GM12878 (cell line): ENCODE measurements around the gene WNK2. TPM values are rescaled to one million over a fixed set of nuclear protein-coding genes. Genes with fewer than 3 reads are reported as not detected.

Source experiments
- BACH1 ChIP-seq: fragments of 450-650 bp; IDR thresholded peaks from 2 replicates; pipeline ENCODE4 v1.6.1; 2017; ENCODE audit warnings: mild to moderate bottlenecking, borderline replicate concordance
- FOXK2 ChIP-seq: fragments of 450-650 bp; IDR thresholded peaks from 2 replicates; pipeline ENCODE4 v1.6.1; 2017; ENCODE audit warnings: mild to moderate bottlenecking, moderate library complexity
- GATAD2B ChIP-seq: fragments of 450-650 bp; conservative IDR thresholded peaks from 2 replicates; pipeline ENCODE4 v1.6.1; 2017; ENCODE audit warnings: low read depth, mild to moderate bottlenecking, moderate library complexity
- MTA2 ChIP-seq: fragments of 450-650 bp; IDR thresholded peaks from 2 replicates; pipeline ENCODE4 v1.6.1; 2016; ENCODE audit warnings: low read depth, mild to moderate bottlenecking, moderate library complexity
- MYC ChIP-seq: IDR thresholded peaks from 2 replicates; pipeline ENCODE4 v1.6.1; 2011; ENCODE audit warnings: mild to moderate bottlenecking, low read length, moderate library complexity, inconsistent platforms; ENCODE audit not compliant: insufficient read depth, insufficient replicate concordance, insufficient read length, severe bottlenecking
- POU2F2 ChIP-seq: IDR thresholded peaks from 3 replicates; pipeline ENCODE4 v1.6.1; 2011; ENCODE audit warnings: low read depth, mild to moderate bottlenecking, low read length, borderline replicate concordance
- SIN3A ChIP-seq: IDR thresholded peaks from 2 replicates; pipeline ENCODE4 v1.6.1; 2012; ENCODE audit warnings: low read depth, low read length, improper control_type of control experiment
- ZNF274 ChIP-seq: IDR thresholded peaks from one replicate; pipeline ENCODE4 v1.8.0; 2011; ENCODE audit not compliant: insufficient read length, insufficient read depth
- polyA plus RNA-seq, 11 experiments: library from polyadenylated mRNA; depleted of rRNA in 4 of 11; unstranded in 6 of 11; stranded (reverse) in 5 of 11; fragments of >200 nt; fragmentation: Nextera tagmentation in 4 of 11; fragmentation: Illumina TruSeq in 1 of 11; extraction: Ambion mirVana in 4 of 11; extraction: Trizol in 1 of 11; gene quantifications; 1 replicate in 1 of 11; 2 replicates in 10 of 11; pipeline versions ENCODE4 v1.2.1 to v1.2.3, GENCODE V29; 2011 to 2016; ENCODE audit warnings: inconsistent platforms in 2 of 11, missing spikeins in 2 of 11, low read depth in 1 of 11
- total RNA-seq, 4 experiments: library from RNA; depleted of rRNA in 3 of 4; stranded (reverse); fragments of >200 nt in 3 of 4; fragmentation: Illumina TruSeq in 1 of 4; extraction: Trizol in 1 of 4; gene quantifications; 2 replicates each; pipeline versions ENCODE4 v1.2.1 to v1.2.3, GENCODE V29; 2013 to 2021
- TF ChIP-seq, protein P1 (sequence below): fragments of 450-650 bp; IDR thresholded peaks from 2 replicates; pipeline ENCODE4 v1.6.1; 2018; ENCODE audit warnings: mild to moderate bottlenecking, low read depth, moderate library complexity; ENCODE audit not compliant: partially characterized antibody
- TF ChIP-seq, protein P2 (sequence below): IDR thresholded peaks from 2 replicates; pipeline ENCODE4 v1.6.1; 2011; ENCODE audit warnings: mild to moderate bottlenecking, low read depth, low read length, moderate library complexity; ENCODE audit not compliant: insufficient replicate concordance
- TF ChIP-seq, protein P3 (sequence below): fragments of 450-650 bp; IDR thresholded peaks from 2 replicates; pipeline ENCODE4 v1.6.1; 2017; ENCODE audit warnings: mild to moderate bottlenecking, low read depth, inconsistent platforms; ENCODE audit not compliant: poor library complexity, severe bottlenecking

The WNK2 gene
- total and polyA plus RNA-seq, 10 of the 15 experiments (the other 5 are each of a cell fraction or from before 2014, with no cell fraction given): 0.15 TPM; not detected in 9

DNA sequence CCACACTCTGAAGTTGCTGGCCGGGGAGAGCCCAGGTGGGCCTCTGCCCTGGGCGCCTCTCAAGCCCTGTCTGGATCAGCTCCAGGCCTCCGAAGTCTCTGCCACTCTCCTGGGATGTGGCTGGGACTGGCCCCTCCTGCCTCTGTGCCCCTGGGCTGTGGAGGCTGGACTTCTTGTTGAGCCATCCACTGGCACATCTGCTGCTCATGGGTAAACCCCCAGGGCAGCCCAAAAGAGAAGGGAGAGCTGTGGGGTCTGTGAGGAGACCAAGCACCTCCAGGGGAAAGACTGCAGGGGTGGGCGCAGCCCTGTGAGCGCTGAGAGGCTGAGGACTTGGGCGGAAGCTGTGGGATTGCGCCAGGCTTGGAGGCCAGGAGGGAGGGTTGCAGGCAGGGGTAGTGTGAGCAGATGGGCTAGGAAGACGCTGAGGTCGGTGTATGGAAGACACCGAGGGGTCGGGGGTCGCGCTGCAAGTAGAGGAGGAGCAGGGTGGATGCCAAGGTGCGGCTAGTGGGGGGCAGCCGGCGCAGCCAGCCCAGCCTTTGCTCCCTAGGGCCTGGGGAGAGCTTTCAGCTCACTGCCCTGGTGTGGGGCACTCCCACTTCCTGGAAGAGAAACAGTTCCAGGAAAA is 118.1 kb downstream of the WNK2 start (continued):
- TF ChIP-seq, protein P1, sequence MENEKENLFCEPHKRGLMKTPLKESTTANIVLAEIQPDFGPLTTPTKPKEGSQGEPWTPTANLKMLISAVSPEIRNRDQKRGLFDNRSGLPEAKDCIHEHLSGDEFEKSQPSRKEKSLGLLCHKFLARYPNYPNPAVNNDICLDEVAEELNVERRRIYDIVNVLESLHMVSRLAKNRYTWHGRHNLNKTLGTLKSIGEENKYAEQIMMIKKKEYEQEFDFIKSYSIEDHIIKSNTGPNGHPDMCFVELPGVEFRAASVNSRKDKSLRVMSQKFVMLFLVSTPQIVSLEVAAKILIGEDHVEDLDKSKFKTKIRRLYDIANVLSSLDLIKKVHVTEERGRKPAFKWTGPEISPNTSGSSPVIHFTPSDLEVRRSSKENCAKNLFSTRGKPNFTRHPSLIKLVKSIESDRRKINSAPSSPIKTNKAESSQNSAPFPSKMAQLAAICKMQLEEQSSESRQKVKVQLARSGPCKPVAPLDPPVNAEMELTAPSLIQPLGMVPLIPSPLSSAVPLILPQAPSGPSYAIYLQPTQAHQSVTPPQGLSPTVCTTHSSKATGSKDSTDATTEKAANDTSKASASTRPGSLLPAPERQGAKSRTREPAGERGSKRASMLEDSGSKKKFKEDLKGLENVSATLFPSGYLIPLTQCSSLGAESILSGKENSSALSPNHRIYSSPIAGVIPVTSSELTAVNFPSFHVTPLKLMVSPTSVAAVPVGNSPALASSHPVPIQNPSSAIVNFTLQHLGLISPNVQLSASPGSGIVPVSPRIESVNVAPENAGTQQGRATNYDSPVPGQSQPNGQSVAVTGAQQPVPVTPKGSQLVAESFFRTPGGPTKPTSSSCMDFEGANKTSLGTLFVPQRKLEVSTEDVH: no peak
- no peak for TF ChIP-seq POU2F2
- TF ChIP-seq, protein P2, sequence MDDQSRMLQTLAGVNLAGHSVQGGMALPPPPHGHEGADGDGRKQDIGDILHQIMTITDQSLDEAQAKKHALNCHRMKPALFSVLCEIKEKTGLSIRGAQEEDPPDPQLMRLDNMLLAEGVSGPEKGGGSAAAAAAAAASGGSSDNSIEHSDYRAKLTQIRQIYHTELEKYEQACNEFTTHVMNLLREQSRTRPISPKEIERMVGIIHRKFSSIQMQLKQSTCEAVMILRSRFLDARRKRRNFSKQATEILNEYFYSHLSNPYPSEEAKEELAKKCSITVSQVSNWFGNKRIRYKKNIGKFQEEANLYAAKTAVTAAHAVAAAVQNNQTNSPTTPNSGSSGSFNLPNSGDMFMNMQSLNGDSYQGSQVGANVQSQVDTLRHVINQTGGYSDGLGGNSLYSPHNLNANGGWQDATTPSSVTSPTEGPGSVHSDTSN: no peak
- no peak for TF ChIP-seq MTA2
- TF ChIP-seq, protein P3, sequence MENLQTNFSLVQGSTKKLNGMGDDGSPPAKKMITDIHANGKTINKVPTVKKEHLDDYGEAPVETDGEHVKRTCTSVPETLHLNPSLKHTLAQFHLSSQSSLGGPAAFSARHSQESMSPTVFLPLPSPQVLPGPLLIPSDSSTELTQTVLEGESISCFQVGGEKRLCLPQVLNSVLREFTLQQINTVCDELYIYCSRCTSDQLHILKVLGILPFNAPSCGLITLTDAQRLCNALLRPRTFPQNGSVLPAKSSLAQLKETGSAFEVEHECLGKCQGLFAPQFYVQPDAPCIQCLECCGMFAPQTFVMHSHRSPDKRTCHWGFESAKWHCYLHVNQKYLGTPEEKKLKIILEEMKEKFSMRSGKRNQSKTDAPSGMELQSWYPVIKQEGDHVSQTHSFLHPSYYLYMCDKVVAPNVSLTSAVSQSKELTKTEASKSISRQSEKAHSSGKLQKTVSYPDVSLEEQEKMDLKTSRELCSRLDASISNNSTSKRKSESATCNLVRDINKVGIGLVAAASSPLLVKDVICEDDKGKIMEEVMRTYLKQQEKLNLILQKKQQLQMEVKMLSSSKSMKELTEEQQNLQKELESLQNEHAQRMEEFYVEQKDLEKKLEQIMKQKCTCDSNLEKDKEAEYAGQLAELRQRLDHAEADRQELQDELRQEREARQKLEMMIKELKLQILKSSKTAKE: no peak
- TF ChIP-seq MYC: no peak
- no peak for TF ChIP-seq FOXK2
- TF ChIP-seq BACH1: no peak
- no peak for TF ChIP-seq SIN3A
- no peak for TF ChIP-seq GATAD2B
- TF ChIP-seq ZNF274: no peak
